HG03196 (cell line): ENCODE results near the gene IFI6.
A peak's percentile ranks its signal among the peaks of the same experiment; 100 is the strongest.

Source experiments
- ATAC-seq: cut with Tn5 transposase; IDR thresholded peaks from one replicate; pipeline ENCODE4 v1.9.1; 2021; ENCODE audit not compliant: unreplicated experiment

The IFI6 gene

DNA sequence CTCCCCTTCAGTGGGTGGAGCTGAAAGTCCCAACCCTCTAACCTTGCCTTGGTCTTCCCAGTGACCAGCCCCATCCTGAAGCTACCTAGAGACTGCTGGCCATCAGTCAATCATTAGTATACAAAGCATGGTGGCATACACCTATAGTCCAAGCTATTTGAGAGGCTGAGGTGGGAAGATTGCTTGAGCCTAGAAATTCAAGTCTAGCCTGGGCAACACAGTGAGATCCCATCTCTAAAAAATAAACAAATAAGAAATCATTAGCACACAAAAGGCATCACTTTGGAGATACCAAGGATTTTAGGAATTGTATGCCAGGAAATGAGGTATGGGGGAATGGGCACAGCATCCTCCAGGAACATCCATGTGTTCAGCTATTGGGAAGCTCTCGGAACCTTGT lies 4.4 kb upstream of the IFI6 start:
- ATAC-seq, result no peak

DNA sequence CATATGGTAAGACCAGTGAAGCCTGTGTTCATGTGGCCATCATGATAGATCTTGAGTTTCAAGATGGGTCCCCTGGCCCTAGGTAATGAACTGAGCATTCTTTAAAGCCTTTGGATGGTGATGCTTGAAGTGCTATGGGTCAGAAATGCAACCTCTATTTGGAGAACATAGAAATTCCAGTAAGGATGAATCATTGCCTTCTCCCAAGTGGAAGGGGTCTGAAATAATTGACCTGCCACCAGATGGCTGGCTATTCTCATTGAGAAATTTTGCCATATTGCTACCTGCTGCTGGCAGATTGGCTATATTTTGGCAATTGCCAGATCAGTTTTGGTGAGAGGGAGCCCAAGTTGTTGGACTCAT lies 739 bp upstream of the IFI6 start:
- ATAC-seq, result no peak

DNA sequence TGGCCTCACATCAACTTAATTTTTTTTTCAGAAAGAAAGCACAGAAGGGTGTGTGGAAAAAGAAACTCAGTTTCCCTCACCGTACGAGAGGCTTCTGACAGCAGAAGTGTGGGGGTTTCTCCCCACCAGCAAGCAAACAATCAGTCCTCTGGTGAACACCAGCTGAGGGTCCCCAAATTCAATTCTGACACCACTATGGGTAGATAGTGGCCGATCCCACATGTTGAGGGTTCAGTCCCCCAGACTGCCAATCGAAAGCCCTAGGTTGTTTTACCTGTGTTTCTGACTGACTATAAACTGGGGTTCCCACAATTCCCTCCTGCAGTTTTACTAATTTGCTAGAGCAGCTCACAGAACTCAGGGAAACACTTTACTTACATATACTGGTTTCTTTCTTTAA lies 2.1 kb downstream of the IFI6 start:
- ATAC-seq, result no peak

DNA sequence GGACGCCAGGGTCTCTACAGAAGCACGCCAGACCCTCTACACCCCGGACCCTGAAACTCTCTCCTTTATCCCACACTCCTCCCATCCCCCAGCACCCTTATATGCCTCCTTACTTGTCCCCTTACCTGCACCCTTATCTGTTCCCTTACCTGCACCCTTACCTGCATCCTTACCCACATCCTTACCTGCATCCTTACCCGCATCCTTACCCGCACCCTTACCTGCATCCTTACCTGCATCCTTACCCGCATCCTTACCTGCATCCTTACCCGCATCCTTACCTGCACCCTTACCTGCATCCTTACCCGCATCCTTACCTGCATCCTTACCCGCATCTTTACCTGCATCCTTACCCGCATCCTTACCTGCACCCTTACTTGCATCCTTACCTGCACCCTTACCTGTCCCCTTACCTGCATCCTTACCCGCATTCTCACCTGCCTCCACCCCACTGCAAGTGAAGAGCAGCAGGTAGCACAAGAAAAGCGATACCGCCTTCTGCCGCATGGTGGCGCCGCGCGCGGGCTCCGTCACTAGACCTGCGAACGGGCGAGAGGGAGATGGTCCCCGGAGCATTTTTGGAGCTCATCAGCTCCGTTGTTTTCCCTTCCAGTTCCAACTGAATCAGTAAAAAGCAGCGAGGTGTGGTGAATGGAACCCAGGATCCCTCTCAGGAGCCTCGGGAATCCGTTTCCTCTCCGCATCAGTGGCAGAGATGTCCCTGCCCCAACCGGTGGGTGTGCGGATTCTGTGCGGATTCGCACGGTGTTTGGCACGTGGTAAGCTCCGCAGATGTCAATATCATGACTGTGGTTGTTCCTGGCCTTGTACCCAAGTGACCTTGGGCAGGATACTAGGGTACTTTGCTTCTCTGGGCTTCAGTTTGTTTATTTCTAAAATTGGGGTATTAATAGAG lies 2.9 kb downstream of the IFI6 start:
- no peak for ATAC-seq

DNA sequence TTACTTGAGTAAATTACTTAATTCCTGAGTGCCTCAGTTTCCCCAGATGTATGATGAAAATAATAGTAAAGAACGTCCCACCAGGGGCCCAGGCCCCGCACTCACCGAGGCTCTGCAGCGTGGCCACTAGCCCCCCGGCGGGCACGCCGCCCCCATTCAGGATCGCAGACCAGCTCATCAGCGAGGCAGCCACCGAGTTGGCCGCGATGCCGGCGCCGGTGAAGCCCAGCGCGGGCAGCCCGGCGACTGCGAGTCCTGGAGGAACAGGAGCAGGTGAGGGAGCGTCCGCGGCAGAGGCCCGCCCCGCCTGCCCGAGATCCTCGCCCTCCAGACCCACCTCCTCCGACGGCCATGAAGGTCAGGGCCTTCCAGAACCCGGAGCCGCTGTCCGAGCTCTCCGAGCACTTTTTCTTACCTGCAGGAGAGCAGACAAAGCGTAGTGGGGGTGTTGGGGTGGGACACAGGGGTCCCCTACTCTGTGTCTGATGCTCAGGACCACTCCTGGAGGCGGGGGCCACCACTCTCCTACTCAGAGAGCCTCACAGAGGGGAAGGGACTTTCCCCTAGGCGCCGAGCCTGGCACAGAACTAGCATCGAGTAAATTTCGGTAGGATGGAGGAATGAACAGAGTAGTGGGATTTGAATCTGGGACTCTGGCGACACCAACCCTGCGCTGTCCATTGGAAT lies 3.7 kb downstream of the IFI6 start:
- ATAC-seq, result no peak

DNA sequence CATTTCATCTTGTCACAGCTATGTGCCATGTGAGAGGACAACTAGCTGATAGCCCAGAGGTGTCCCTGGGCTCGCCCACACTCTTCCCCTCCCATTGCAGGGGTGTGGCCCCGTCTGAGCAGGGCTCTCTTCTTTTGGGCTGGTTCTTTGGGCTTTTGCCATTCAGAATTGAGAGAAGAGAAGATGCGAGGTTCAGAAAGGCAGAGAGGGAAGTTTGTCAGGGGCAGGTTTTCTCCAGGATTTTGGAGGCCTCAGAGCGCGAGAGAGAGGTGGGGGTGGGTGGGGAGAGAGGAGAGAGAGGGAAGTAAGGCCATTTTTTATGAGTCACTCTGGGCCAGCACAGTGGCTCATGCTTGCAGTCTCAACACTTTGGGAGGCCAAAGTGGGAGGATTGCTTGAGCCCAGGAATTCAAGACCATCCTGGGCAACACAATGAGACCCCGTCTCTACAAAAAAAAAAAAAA lies 5.2 kb downstream of the IFI6 start:
- ATAC-seq, result no peak

DNA sequence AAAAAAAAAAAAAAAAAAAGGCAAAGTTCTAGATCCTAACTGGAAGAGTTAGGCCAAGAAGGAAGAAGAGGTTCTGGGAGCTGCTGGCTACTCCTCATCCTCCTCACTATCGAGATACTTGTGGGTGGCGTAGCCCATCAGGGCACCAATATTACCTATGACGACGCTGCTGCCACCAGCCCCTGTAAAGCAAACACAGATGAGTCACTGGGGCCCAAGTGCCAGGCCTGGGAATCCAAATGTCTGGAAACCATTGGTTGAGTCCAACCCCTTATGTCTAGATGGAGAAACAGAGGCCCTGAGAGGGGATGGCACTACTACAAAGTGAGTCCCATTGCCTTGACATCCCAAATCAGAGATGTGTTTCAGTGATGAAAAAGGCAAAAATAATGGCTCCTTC lies 5.7 kb downstream of the IFI6 start:
- ATAC-seq, result no peak

DNA sequence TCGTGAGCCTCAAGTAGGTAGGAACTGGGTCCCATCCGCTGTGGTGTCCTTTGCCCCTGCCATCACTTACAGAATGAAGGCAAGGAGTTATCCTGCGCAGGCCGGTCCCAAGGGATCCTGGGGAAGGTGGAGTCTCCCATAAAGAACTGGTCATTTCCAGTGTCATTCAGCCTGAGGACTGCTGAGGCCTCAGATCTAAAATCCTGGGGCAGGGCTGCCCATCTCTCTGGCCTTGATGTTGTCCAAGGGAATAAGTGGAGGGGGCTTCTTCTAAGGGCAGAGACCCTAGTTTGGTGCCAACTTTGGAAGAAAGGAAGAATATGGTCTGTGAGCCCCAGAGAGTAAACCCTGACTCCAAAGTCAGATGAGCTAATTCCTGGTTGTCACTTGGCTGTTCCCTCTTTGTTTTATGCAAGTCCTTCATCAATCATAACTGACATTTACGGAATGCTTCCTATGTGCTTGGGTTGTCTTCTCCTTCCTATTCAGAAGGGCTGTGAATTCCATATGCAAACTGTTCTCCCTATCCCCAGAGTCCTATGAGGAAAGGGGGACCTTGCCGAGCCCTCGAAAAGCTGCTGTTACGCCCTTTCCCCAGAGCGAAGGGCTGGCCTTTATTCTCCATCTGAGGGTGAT lies 6.9 kb downstream of the IFI6 start:
- ATAC-seq, result no peak

DNA sequence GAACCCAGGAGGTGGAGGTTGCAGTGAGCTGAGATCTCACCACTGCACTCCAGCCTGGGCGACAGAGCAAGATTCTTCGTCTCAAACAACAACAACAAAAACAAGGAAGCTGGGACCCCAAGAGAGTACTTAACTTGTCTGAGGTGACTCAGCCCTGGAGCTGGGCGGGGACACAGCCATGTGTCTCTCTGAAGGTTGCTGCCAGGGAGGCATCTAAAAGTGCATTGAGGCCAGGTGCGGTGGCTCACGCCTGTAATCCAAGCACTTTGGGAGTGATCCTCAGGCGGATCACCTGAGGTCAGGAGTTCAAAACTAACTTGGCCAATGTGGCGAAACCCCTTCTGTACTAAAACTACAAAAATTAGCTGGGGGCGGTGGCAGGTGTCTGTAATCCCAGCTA lies 7.7 kb downstream of the IFI6 start:
- no peak for ATAC-seq

DNA sequence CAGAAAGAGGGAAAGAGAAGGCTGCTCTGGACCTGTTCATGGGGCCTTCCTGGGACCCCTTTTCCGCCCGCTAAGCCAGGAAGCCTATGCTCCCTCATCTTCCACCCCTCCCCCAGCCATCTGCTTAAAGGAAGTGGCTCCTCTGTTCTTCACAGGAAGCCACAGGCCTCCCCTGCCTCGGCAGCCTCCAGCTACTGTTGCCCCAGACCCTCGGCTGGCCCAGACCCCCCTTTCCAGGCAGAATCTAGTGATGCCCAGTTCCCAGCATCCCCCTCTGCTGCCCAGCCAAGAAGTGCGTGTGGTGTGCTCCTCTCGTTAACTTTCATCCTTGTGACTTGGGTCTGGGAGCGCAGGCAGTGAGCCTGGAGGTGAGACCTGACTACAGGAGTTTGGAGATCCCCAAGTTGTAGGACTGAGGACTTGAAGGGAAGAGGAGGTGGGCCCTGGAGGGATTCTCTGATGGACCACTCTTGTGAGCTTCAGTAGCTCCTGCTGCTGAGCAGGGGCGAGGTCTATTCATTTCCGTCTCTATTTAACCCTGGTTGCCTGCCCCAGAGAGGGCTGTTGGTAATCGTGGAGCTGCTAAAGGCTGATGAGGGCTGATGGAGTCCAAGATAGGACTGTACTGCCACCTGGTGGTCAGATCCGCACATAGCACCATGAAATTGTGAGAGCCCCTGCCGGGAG lies 9.1 kb downstream of the IFI6 start:
- ATAC-seq, result peak; percentile 35

DNA sequence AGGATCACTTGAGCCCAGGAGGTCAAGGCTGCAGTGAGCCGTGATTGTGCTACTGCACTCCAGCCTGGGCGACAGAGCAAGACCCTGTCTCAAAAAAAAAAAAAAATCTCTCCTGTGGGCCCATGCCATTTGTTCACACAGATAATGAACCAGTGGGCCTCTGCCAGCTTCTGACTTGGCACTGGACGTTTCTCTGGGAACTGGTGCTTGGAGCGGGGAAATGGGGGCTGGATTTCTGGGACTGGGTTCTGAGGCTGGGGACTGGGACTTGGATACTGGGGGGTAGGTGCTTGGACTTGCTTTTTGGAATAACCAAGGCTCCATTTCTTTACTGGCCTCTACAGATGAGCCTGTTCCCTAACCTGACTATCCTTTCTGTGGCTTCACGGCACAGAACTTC lies 9.7 kb downstream of the IFI6 start:
- ATAC-seq, result no peak

DNA sequence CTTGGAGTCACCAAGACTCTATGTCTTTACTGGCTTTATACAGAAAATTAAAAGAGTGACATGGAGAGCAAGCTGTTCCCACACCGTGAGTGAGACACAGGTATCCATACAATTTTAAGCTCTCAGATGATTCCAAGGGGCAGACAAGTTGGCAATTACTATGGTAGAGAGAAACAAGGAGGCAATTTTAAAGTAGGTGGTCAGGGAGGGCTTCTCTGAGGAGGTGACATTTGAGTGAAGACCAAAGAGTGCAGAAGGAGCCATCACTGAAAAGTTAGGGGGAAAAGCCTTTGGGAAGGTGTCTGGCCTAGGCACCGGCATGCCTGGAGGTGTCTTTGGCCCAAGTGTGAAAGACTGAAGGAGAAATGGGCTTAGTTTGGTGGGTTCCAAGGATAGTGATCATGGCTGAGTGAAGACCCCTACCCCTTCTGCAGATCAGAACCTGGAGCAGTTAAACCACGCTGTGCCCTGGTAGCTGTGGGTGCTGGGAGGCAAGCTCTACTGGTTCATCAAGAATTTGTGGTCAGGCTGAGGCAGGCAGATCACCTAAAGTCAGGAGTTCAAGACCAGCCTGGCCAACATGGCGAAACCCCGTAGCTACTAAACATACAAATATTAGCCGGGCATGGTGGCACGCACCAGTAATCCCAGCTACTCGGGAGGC lies 10.4 kb downstream of the IFI6 start:
- ATAC-seq, result no peak

DNA sequence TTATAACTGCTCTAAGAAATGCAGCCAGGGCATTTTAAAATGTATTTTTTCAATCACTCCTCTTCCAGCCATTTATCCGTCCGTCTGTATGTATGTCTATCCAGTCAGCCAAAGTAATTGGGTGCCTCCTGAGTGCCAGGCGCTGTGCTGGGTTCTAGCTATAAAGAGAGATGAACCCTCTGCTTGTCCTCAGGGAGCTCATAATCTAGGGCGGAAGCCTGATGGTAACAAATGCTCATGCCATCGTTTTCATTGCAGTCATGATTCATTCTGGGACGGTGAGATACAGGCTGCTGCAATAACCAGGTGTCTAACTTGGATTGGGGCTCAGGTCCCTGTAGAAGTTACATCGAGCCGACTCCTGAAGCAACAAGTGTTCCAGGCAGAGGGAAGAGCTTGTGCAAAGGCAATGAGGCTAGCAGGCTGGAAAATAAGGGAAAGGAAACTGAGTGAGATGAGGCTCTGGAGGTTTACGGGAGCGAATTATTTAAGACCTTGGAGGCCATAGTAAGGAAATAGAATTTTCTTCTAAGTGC lies 11.6 kb downstream of the IFI6 start:
- ATAC-seq, result no peak

DNA sequence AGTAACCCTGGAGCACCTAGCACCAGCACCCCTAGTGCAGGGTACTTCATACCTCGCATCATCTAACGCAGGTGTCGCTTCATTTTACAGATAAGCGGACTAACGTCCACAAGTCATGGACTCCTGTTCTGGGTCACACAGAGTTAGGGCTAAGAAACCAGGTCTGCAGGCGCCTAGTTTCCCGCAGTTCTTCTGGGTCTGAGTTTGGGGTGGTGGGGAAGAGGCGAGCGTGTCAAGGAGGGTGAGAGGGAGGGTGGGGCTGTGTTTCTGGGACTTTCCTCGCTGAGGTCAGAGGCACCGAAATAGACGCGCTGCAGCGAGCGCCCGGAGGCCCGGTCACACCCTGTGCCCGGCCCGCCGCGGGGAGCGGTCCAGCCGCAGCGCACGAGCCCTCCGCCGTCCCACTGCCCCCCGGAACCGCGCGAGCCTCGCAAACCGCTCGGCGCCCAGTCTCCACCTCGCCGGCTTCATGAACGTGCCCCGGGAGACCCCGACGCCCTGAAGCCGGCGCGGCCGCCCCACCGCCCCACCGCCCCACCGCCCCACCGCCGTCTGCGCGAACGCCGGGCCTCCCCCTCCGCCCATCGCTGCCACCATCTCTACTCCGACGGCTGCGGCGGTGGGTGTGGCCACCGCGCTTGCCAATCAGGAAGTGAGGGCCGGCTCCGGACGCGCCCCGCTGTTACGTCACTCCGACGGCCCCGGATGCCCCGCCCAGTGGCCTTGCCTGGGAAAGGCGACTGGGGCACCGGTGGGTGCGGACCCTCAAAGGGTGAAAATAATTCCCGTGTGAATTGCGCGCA lies 12.3 kb downstream of the IFI6 start:
- ATAC-seq, result peak; percentile 58

DNA sequence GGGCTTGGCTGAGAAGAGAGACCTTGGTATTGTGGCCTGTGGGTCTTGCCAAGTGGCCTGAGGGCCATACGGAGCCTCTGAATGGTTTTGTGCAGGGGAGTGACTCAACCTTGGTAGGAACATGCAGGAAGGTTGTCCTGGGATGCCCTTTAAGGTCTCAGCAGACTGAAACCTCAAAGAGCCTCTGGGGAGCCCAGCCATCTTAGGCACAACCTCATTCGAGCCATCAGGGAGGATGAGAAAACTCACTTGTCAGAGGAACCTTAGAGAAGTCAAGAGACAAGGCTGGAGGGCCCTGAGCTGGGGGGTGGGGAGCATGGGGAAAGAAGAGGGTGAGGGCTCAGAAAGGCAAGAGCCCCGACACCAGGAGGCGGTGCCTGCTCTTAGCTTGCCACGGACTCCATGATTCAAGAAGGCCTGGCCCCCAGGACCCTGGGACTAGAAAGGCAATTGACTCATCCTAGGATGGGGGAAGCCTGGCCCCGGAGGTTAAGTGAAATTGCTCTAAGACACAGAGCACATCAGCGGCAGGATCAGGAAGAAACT lies 13.0 kb downstream of the IFI6 start:
- peak; percentile 20 for ATAC-seq

DNA sequence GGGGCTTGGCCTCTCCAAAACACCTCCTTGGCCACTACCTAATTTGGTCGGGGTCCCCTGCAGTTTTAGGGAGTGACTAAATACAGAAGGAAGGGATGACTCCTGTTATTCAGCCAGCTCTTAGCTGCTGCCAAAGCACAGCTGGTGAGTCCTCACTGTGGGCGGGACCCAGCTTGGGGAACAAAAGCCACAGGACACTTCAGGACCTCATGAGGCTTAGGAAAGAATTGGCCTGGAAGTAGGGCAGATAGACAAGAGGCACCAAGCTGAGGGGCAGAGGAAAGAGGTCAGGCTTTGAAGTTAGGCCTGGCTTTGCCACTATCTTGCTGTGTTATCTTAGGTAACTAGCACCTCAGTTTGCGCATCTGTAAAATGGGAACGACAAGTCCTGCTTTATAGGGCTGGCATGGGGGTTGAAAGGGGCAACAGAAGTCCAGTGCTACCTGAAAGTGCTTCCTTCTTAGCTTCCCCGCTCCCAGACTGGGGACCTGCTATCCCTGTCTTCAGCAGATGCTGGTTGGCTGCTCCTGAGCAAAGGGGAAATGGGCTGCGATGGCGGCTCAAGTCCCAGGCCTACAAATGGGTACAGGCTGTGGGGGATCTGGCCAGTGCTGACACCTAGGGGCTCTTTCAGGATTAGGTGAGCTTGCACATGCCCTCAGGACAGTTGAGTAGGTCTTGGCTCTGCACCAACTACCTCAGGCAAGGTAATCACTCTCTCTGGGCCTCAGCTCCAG lies 15.7 kb downstream of the IFI6 start:
- ATAC-seq, result no peak

DNA sequence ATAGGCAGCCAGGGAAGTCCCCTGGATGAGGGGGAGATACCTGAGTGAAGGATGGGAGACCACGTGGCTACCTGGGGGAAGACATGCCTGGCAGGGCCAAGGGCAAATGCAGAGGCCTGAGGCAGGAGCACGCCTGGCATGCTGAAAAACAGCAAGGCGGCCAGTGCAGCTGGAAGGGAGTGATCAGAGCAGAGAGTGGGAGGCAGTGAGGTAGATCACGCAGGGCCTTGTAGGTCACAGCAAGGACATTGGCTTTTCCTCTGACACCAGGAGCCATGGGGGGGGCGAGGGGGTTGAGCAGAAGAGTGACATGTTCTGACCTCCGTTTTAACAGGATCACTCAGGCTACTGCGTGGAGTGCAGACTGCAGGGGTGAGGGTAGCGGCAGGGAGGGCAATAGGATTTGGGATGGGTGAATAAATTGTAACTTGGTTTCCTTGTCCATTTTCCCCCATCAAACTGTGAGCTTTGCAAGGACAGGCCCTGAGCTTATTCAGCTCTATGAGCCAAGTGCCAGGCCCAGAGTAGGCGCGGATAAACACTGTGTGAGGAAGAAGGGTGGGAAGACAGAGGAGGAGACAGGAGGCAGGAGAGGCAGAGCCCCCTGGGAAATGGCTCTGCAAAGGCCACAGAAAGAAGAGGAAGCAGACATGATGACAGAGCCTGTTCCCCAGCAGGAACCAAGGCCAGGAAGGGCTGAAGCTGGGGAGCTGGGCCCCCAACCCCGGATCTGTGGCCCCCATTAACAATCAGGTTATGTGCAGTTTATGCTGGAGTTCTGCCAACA lies 16.6 kb downstream of the IFI6 start:
- ATAC-seq, result no peak
